ENCODE data around the gene ALKBH4.
A peak's percentile ranks its signal among the peaks of the same experiment; 100 is the strongest.

Gene ALKBH4

GRCh38 chr7:102467581-102468477, 3.2 kb upstream of the ALKBH4 start:
- Histone ChIP-seq H3K4me1 (ENCODE audit: insufficient read depth, insufficient read length) (peaks cover 2% of the 10 kb centered on the region), H3K9ac (ENCODE audit: insufficient read length, low read depth) (peak overlapping the region; percentile 32), H3K36me3 (ENCODE audit: insufficient read depth, insufficient read length, low read length) (peaks cover 48% of the 10 kb centered on the region), H3K27me3 (ENCODE audit: insufficient read depth, insufficient read length) (no peaks in the 10 kb centered on the region), H3K9me3 (ENCODE audit: insufficient read depth, low read length) (no peaks in the 10 kb centered on the region), H3K4me3 (ENCODE audit: insufficient read length, low read depth) (no peak overlapping the region)
- no peak for DNase-seq (ENCODE audit: low read depth, low spot score)
- TF ChIP-seq SUZ12 (IDR thresholded peaks at IDR 0.05; ENCODE audit: extremely low read depth, insufficient read depth, insufficient read length) (no peak), ZNF274 (IDR thresholded peaks at IDR 0.05; ENCODE audit: low read depth, low read length) (no peak), YY1 (IDR thresholded peaks at IDR 0.05; ENCODE audit: insufficient read depth, insufficient read length) (no peak)

DNA sequence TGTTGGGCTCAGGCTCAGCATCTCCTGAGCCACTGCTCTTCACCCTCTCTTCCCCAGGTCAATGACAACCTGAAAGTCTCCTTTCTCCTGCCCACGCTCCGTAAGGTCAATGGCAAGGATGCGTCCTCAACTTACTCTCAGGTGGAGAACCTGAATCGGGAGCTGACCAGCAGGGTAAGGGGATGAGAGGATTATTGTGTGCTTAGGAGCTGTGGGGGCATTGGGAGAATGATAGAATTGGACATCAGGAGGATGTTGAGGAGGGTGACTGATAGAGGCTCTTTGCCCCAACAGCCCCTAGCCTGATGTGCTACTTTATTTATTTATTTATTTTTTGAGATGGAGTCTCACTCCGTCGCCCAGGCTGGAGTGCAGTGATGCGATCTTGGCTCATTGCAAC, 1.4 kb upstream of the ALKBH4 start:
- Histone ChIP-seq H3K9me3 (ENCODE audit: insufficient read depth, low read length) (no peaks in the 10 kb centered on the region), H3K4me1 (ENCODE audit: insufficient read depth, insufficient read length) (peaks cover 2% of the 10 kb centered on the region), H3K36me3 (ENCODE audit: insufficient read depth, insufficient read length, low read length) (peaks cover 41% of the 10 kb centered on the region), H3K9ac (ENCODE audit: insufficient read length, low read depth) (peak overlapping the region; percentile 98), H3K4me3 (ENCODE audit: insufficient read length, low read depth) (peak overlapping the region; percentile 99), H3K27me3 (ENCODE audit: insufficient read depth, insufficient read length) (no peaks in the 10 kb centered on the region)
- TF ChIP-seq SUZ12 (IDR thresholded peaks at IDR 0.05; ENCODE audit: extremely low read depth, insufficient read depth, insufficient read length) (no peak), ZNF274 (IDR thresholded peaks at IDR 0.05; ENCODE audit: low read depth, low read length) (no peak), YY1 (IDR thresholded peaks at IDR 0.05; ENCODE audit: insufficient read depth, insufficient read length) (no peak)
- DNase-seq (ENCODE audit: low read depth, low spot score), result no peak

DNA sequence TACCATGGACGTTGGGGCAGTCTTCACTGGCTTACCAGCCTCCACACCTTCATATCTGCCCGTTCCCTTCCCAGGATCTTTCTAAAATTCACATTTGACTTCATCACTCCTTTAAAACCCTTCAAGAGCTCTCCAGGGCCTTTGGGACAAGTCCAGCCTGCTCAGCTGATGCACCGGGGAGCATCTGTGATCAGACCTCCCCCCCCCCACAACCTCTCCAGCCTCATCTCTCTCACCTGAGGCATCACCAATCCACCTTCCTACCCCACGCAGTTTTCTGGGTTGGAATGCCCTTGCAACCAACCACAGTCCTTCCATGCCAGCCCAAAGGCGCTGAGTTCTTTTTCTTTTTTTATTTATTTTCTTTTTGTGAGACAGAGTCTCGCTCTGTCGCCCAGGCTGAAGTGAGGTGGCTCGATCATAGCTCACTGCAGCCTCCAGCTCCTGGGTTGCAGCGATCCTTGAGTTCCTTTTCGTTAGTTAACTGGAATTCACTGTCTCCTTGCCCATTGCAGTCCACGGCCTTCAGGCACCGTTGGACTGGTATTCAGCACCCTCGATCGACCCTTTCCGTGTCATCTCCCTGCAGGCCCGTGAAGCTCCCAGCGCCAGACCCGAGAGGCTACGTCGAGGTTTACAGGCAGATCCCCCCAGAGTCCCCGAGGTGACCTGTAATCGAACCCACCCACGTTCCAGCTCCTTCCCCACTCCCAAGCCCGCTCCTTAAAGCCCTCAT, 654 bp downstream of the ALKBH4 start:
- no peak for DNase-seq (ENCODE audit: low read depth, low spot score)
- Histone ChIP-seq H3K4me3 (ENCODE audit: insufficient read length, low read depth) (peak overlapping the region; percentile 99), H3K9me3 (ENCODE audit: insufficient read depth, low read length) (no peaks in the 10 kb centered on the region), H3K9ac (ENCODE audit: insufficient read length, low read depth) (peak overlapping the region; percentile 98), H3K36me3 (ENCODE audit: insufficient read depth, insufficient read length, low read length) (peaks cover 40% of the 10 kb centered on the region), H3K4me1 (ENCODE audit: insufficient read depth, insufficient read length) (peaks cover 2% of the 10 kb centered on the region), H3K27me3 (ENCODE audit: insufficient read depth, insufficient read length) (no peaks in the 10 kb centered on the region)
- TF ChIP-seq YY1 (IDR thresholded peaks at IDR 0.05; ENCODE audit: insufficient read depth, insufficient read length) (no peak), SUZ12 (IDR thresholded peaks at IDR 0.05; ENCODE audit: extremely low read depth, insufficient read depth, insufficient read length) (no peak), ZNF274 (IDR thresholded peaks at IDR 0.05; ENCODE audit: low read depth, low read length) (no peak)

DNA sequence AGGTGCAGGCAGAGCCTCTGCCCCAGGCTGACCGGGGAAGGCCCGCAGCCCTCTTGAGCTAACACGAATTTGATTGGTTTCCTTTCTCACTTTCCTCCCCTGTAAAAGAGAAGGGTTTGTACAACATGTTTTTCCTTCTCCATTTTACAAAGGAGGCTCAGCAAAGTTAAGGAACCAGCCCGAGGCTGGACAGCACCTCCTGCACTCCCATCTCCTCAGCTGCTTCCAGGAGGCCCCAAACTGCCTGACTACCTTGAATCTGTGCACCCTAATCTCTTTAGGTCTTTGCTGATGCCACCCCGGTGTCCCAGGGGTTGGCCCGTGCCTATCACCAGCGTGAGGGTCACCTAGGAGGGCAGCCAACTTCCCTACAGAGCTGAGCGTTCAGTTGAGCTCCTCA, 4.2 kb downstream of the ALKBH4 start:
- no peak for DNase-seq (ENCODE audit: low read depth, low spot score)
- TF ChIP-seq YY1 (IDR thresholded peaks at IDR 0.05; ENCODE audit: insufficient read depth, insufficient read length) (no peak), ZNF274 (IDR thresholded peaks at IDR 0.05; ENCODE audit: low read depth, low read length) (no peak), SUZ12 (IDR thresholded peaks at IDR 0.05; ENCODE audit: extremely low read depth, insufficient read depth, insufficient read length) (no peak)
- Histone ChIP-seq H3K36me3 (ENCODE audit: insufficient read depth, insufficient read length, low read length) (peaks cover 37% of the 10 kb centered on the region), H3K4me3 (ENCODE audit: insufficient read length, low read depth) (no peak overlapping the region), H3K9ac (ENCODE audit: insufficient read length, low read depth) (no peak overlapping the region), H3K27me3 (ENCODE audit: insufficient read depth, insufficient read length) (no peaks in the 10 kb centered on the region), H3K4me1 (ENCODE audit: insufficient read depth, insufficient read length) (no peaks in the 10 kb centered on the region), H3K9me3 (ENCODE audit: insufficient read depth, low read length) (no peaks in the 10 kb centered on the region)

- DNase-seq (ENCODE audit: low read depth, low spot score), result no peak
- H3K4me1 ChIP-seq (ENCODE audit: insufficient read depth, insufficient read length), result no peaks in the 10 kb centered on the region
- no peaks in the 10 kb centered on the region for H3K27me3 ChIP-seq (ENCODE audit: insufficient read depth, insufficient read length)
- TF ChIP-seq ZNF274 (IDR thresholded peaks at IDR 0.05; ENCODE audit: low read depth, low read length) (no peak), SUZ12 (IDR thresholded peaks at IDR 0.05; ENCODE audit: extremely low read depth, insufficient read depth, insufficient read length) (no peak), YY1 (IDR thresholded peaks at IDR 0.05; ENCODE audit: insufficient read depth, insufficient read length) (no peak)
- H3K4me3 ChIP-seq (ENCODE audit: insufficient read length, low read depth), result no peak overlapping the region
- no peaks in the 10 kb centered on the region for H3K9me3 ChIP-seq (ENCODE audit: insufficient read depth, low read length)
- no peak overlapping the region for H3K9ac ChIP-seq (ENCODE audit: insufficient read length, low read depth)
- H3K36me3 ChIP-seq (ENCODE audit: insufficient read depth, insufficient read length, low read length), result peaks cover 37% of the 10 kb centered on the region
Observed at GRCh38 chr7:102459221-102459844, 5.3 kb downstream of the ALKBH4 start.

- no peak overlapping the region for H3K9ac ChIP-seq (ENCODE audit: insufficient read length, low read depth)
- H3K36me3 ChIP-seq (ENCODE audit: insufficient read depth, insufficient read length, low read length), result peaks cover 33% of the 10 kb centered on the region
- H3K9me3 ChIP-seq (ENCODE audit: insufficient read depth, low read length), result no peaks in the 10 kb centered on the region
- H3K4me1 ChIP-seq (ENCODE audit: insufficient read depth, insufficient read length), result no peaks in the 10 kb centered on the region
- TF ChIP-seq SUZ12 (IDR thresholded peaks at IDR 0.05; ENCODE audit: extremely low read depth, insufficient read depth, insufficient read length), result no peak
- TF ChIP-seq YY1 (IDR thresholded peaks at IDR 0.05; ENCODE audit: insufficient read depth, insufficient read length), result no peak
- TF ChIP-seq ZNF274 (IDR thresholded peaks at IDR 0.05; ENCODE audit: low read depth, low read length), result no peak
- no peak for DNase-seq (ENCODE audit: low read depth, low spot score)
- H3K4me3 ChIP-seq (ENCODE audit: insufficient read length, low read depth), result no peak overlapping the region
- no peaks in the 10 kb centered on the region for H3K27me3 ChIP-seq (ENCODE audit: insufficient read depth, insufficient read length)
Observed at GRCh38 chr7:102457352-102457924, 7.2 kb downstream of the ALKBH4 start.
